Measurements from ENCODE around the gene CCDC78. TPM values are rescaled to one million over a fixed set of nuclear protein-coding genes. Genes with fewer than 3 reads are reported as not detected.

Gene CCDC78
- total and polyA plus RNA-seq, 2 donors (not counting 3 experiments of a cell fraction or from before 2014, with no cell fraction given) = 0.50 to 1.3 TPM

- dilution Hi-C loops (cut with MboI; ENCODE audit: extremely low pct_ligation_motif_present, low sequenced_read_pairs) = no loop called here
- Histone ChIP-seq H3K27ac (ENCODE audit: insufficient read depth, low read depth, low read length) (no peak overlapping the region), H3K9me1 (replicated peaks; ENCODE audit: control insufficient read depth, extremely low read depth, insufficient read depth, low read length) (no peaks in the 10 kb centered on the region), H3K4me2 (ENCODE audit: insufficient read depth, low read length) (no peak overlapping the region), H3K9me3 (replicated peaks; ENCODE audit: control insufficient read depth, insufficient read depth, low read length) (no peaks in the 10 kb centered on the region), H3K79me2 (ENCODE audit: control insufficient read depth, insufficient read depth, low read length) (no peaks in the 10 kb centered on the region), H2AFZ (ENCODE audit: low read depth, low read length) (no peak overlapping the region), H4K20me1 (replicated peaks; ENCODE audit: control insufficient read depth, extremely low read depth, insufficient read depth, low read length) (no peaks in the 10 kb centered on the region), H3K4me3 (replicated peaks in 1 of 3; ENCODE audit: insufficient read depth in 1 of 3, low read depth in 1 of 3, low read length in 3 of 3) (no peak overlapping the region), H3K27me3 (ENCODE audit: control insufficient read depth in 2 of 2, insufficient read depth in 2 of 2, low read length in 2 of 2) (no peaks in the 10 kb centered on the region), H3K4me1 (ENCODE audit: control insufficient read depth, extremely low read depth, insufficient read depth, low read length) (no peaks in the 10 kb centered on the region), H3K9ac (replicated peaks; ENCODE audit: extremely low read depth, insufficient read depth, low read length) (no peak overlapping the region), H3K36me3 (ENCODE audit: control insufficient read depth in 2 of 2, extremely low read depth in 1 of 2, insufficient read depth in 2 of 2, low read length in 2 of 2) (no peaks in the 10 kb centered on the region)
- ChIA-PET CTCF (no interaction called here), POLR2A (no interaction called here)
- TF ChIP-seq POLR2A (IDR thresholded peaks at IDR 0.05; ENCODE audit: low read depth, low read length) (no peak), GATA2 (IDR thresholded peaks at IDR 0.05; ENCODE audit: insufficient read depth, insufficient read length, low read depth, low read length) (no peak), FOS (IDR thresholded peaks at IDR 0.05; ENCODE audit: borderline replicate concordance, insufficient read depth, low read length) (no peak), EZH2 (IDR thresholded peaks at IDR 0.05; ENCODE audit: borderline replicate concordance, low read depth, low read length, severe bottlenecking) (no peak), JUN (IDR thresholded peaks at IDR 0.05; ENCODE audit: borderline replicate concordance, insufficient read depth, insufficient read length, low read depth) (no peak), POLR2AphosphoS5 (IDR thresholded peaks at IDR 0.05; ENCODE audit: insufficient read depth, low read depth, low read length) (no peak), MYC (IDR thresholded peaks at IDR 0.05; ENCODE audit: low read depth, low read length) (no peak), MAX (IDR thresholded peaks at IDR 0.05; ENCODE audit: insufficient read depth, insufficient read length) (no peak), CTCF (IDR thresholded peaks at IDR 0.05; ENCODE audit: extremely low read depth in 1 of 2, insufficient read depth in 1 of 2, low read depth in 1 of 2, low read length in 2 of 2) (no peak)
- intact Hi-C loops (cut with micrococcal nuclease) = no loop called here
- FAIRE-seq (no peak), DNase-seq (ENCODE audit: low read depth, low spot score) (no peak)
- BruUV-seq (replicated peaks) = no TSS peak
Observed at GRCh38 chr16:765488-765865, 39.2 kb upstream of the CCDC78 start.
